Fibroblast of skin of left biceps (primary cell): Measurements from ENCODE around the gene MAML2.
"Not testable (repeated sequence)": the region's sequence is repeated elsewhere in the genome, so short reads cannot be mapped to it uniquely, and the experiment has no call there.

Experiments used
- DNase-seq, 2 experiments: peaks; one replicate each; pipeline ENCODE4 v3.0.0-alpha.2; 2013; ENCODE audit warnings: low read depth in 2 of 2

The MAML2 gene

GRCh38 chr11:96271352-96271751, 71.6 kb downstream of the MAML2 start:
- DNase-seq: not testable (repeated sequence)

GRCh38 chr11:96268527-96268926, 74.5 kb downstream of the MAML2 start:
- not testable (repeated sequence) for DNase-seq

GRCh38 chr11:96267496-96268032, 75.4 kb downstream of the MAML2 start:
- DNase-seq: no peak

GRCh38 chr11:96267001-96267495, 75.9 kb downstream of the MAML2 start:
- no peak for DNase-seq

- DNase-seq: no peak
Observed at GRCh38 chr11:96265972-96266371, 77.0 kb downstream of the MAML2 start.

GRCh38 chr11:96265220-96265737, 77.7 kb downstream of the MAML2 start:
- DNase-seq: no peak

- no peak for DNase-seq
Observed at GRCh38 chr11:96264364-96264763, 78.6 kb downstream of the MAML2 start.

- DNase-seq: peak; percentile 68 to 75
Observed at GRCh38 chr11:96263238-96263763, 79.7 kb downstream of the MAML2 start.

- DNase-seq: no peak
Observed at GRCh38 chr11:96260532-96260931, 82.5 kb downstream of the MAML2 start.

GRCh38 chr11:96260067-96260511, 82.9 kb downstream of the MAML2 start:
- no peak for DNase-seq

GRCh38 chr11:96259134-96259830, 83.7 kb downstream of the MAML2 start:
- peak; percentile 59 for DNase-seq

- DNase-seq: no peak
Observed at GRCh38 chr11:96257972-96258934, 84.7 kb downstream of the MAML2 start.

GRCh38 chr11:96257036-96257435, 86.0 kb downstream of the MAML2 start:
- DNase-seq: no peak

GRCh38 chr11:96256215-96257011, 86.6 kb downstream of the MAML2 start:
- DNase-seq: peak in 1 of 2 experiments; percentile 57

- no peak for DNase-seq
Observed at GRCh38 chr11:96254854-96255253, 88.1 kb downstream of the MAML2 start.

GRCh38 chr11:96254087-96254486, 88.9 kb downstream of the MAML2 start:
- no peak for DNase-seq

GRCh38 chr11:96246718-96247552, 96.1 kb downstream of the MAML2 start:
- peak in 1 of 2 experiments; percentile 40 for DNase-seq

- DNase-seq: peak; percentile 92 to 93
Observed at GRCh38 chr11:96242971-96243647, 99.9 kb downstream of the MAML2 start.

- no peak for DNase-seq
Observed at GRCh38 chr11:96242191-96242847, 100.7 kb downstream of the MAML2 start.
